ENCODE data around the gene NPIPB8.

- no peak for TF ChIP-seq POLR2AphosphoS5 (IDR thresholded peaks at IDR 0.05)
- TF ChIP-seq CTCF (IDR thresholded peaks at IDR 0.05) = no peak
- no peak for TF ChIP-seq POLR2A (IDR thresholded peaks at IDR 0.05)
Observed at GRCh38 chr16:28603381-28604185, 34.3 kb upstream of the NPIPB8 start.

All from breast epithelium (tissue), 3 donors.